DMS 273 treated with DMSO at 0.1 percent for 48 hours (cell line): ENCODE measurements around the gene HOMER3.

Source experiments
- DNase-seq: peaks from one replicate; lab custom pipeline; 2025; lab: John Stamatoyannopoulos, UW

The HOMER3 gene

GRCh38 chr19:18940769-18941627, at the start of gene HOMER3:
Gene HOMER3, minus strand, starts transcription at chr19:18941217. Its CDS starts 2,235 bp downstream, at chr19:18938982.
- peak; percentile 36 for DNase-seq

GRCh38 chr19:18990128-18990708, 49.2 kb upstream of the HOMER3 start:
- no peak for DNase-seq

DNA sequence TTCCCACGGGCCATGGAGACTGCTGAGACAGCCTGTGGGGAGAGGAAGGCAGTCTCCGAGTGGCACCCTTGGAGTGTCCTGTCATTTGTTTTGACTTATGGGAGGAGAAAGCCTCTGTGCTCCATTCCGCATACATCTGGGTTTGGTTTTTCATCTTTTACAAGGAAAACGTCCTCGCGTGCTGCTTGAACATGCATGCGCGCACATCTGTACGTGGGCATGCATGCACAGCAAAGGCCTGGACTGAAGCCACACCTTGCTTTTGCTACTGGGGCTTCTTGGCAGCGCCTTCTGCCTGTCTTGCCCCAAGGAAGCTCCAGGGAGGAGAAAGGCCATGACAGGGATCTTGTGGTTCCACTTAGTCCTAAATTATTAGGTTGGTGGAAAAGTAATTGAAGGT, 48.3 kb upstream of the HOMER3 start:
- no peak for DNase-seq

- no peak for DNase-seq
Observed at GRCh38 chr19:18987456-18987855, 46.4 kb upstream of the HOMER3 start.

- DNase-seq: no peak
Observed at GRCh38 chr19:18985257-18985656, 44.2 kb upstream of the HOMER3 start.

DNA sequence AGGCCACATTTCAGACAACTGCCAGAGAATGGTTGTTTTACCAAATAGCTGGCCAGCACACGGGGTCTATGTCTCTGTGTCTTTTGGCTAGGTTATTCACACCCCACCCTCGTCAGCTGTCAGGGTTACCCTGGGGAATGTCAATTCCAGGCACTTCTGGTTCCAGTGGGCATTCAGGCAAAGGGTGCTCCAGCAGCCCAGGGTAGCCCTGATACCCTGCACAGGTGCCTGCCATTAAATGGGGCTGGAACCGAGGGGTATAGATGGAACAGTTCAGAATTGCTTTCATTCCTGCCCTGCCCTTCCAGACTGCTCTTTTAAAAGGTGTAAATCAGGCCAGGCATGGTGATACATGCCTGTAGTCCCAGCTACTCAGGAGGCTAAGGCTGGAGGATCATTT, 43.2 kb upstream of the HOMER3 start:
- DNase-seq: no peak

- DNase-seq: no peak
Observed at GRCh38 chr19:18982669-18983068, 41.7 kb upstream of the HOMER3 start.

DNA sequence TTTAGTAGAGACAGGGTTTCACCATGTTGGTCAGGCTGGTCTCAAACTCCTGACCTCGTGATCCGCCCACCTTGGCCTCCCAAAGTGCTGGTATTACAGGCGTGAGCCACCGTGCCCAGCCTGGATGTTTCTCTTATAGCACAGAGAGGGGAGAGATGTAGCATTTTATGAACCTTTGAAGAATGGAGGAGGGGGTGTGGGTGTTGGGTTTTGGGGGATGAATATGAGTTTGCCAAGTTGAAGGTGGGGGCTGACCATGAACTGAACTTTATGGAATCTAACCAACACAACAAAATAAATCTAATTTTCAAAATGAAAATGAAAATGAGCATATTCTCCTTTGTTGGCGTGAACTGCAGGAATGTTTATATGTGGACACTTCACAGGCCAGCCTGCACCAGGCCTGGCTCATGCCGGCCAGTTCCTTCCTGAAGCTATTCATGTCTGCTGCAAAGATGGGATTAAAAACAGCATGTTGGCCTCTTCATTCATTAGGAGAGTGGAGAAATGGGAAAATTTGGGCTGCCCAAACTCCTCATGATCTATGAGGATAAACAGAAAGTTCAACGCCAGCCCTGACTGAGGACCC, 39.5 kb upstream of the HOMER3 start:
- no peak for DNase-seq

GRCh38 chr19:18978616-18979015, 37.6 kb upstream of the HOMER3 start:
- DNase-seq: no peak

DNA sequence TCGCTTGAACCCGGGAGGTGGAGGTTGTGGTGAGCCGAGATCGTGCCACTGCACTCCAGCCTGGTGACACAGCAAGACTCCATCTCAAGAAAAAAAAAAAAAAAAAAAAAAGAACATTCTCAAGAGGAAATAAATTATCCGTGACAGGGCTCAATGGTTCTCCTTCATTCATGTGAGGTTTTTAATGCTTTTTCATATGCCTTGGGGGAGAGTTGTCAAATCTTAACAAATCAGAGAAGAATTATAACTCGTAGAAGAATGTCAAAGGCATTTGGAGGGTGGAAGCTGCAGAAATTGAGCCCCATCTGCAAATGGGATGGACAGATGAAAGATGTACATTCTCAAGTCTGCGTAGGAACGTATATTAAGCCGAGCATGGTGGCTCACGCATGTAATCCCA, 34.9 kb upstream of the HOMER3 start:
- no peak for DNase-seq

GRCh38 chr19:18975011-18975410, 34.0 kb upstream of the HOMER3 start:
- no peak for DNase-seq

DNA sequence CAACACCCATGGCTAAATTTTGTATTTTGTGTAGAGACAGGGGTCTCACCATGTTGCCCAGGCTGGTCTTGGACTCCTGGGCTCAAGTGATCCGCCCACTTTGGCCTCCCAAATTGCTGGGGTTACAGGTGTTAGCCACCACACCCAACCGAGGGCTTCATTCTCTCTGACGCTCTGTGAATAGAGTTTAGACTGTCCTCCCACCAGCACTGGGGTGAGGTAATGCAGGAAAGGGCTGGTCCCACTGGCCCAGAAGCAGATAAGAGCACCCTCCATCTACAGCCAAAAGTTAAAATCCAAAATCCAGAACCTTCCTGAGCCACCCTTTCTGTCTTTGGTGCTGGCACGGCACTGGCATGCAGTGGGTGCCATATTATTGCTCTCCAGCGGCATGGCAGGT, 31.8 kb upstream of the HOMER3 start:
- no peak for DNase-seq

DNA sequence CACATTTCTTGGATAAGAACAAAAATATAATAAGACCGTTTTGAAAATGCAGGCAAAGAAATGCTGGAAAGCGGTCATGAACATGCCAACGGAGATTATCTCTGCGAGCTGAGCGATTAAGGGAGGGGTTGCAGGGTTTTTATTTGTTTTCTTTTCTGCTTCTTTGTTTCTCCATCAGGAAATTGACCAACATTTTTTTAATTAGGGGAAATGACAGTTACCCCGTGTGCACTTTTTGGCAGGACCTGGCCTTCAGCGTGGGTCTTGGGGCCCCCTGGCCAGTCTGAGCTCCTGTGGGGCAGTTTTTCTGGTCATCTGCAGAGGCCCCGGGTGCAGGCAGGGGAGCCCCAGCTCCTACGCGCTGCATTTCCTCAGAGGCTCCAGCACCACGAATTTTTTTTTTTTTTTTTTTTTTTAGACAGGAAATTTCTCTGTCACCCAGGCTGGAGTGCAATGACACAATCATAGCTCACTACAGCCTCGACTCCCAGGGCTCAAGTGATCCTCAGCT, 31.3 kb upstream of the HOMER3 start:
- no peak for DNase-seq

DNA sequence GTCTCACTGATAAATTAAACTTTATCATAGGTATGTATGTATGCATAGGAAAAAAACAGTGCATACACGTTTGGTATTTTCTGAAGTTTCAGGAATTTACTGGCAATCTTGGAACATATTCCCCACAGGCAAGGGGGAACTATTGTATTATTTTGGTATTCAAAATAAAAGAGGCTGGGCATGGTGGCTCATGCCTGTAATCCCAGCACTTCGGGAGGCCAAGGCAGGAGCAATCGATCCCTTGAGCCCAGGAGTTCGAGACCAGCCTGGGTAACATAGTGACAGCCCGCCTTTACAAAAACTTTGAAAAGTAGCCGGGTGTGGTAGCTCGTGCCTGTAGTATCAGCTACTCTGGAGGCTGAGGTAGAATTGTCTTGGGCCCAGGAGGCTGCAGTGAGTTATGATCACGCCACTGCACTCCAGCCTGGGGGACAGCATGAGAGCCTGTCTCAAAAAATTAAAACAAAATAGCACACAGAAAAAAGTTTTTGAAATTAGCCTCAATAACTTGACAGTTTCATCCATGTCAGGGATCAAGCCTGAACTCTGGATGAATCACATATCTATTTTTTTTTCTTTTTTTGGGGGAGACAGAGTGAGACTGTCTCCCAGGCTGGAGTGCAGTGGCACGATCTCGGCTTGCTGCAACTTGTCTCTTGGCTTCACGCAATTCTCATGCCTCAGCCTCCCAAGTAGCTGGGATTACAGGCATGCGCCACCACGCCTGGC, 29.1 kb upstream of the HOMER3 start:
- no peak for DNase-seq

DNA sequence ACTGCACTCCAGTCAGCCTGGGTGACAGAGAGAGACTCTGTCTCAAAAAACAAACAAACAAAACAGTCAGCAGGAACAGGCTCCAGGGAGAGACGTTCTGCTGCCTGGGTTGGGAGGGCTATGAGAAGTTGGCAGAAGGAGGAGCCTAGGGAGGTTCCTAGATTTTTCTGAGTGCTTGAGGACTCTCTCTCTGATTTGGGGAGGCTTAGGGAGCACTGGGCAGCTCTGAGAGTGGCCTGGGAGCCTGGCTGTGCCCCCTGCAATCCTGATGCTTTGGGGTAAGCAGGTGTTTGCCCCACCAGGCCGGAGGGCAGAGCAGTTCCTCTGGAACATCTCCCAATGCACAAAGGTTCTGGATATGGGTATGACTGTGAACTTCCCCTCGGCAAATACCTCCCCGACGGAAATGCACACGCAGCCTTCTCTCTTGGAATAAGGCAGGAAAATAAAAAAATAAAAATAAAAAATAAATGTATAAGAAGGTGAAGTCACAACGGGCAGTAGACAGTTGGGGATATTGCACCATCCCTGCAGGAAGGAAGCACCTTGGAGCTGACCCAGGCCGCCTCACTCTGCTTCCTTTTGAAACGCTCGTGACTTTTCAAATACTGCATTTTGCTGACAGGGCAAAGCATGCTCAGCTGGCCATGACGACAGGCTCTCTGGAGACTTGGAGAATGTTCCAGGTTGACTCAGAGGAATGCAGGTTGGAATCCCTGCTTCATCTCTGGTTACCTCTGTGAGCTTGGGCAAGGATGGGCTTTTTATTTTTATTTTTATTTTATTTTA, 26.5 kb upstream of the HOMER3 start:
- no peak for DNase-seq

GRCh38 chr19:18966307-18966706, 25.3 kb upstream of the HOMER3 start:
- DNase-seq: no peak

DNA sequence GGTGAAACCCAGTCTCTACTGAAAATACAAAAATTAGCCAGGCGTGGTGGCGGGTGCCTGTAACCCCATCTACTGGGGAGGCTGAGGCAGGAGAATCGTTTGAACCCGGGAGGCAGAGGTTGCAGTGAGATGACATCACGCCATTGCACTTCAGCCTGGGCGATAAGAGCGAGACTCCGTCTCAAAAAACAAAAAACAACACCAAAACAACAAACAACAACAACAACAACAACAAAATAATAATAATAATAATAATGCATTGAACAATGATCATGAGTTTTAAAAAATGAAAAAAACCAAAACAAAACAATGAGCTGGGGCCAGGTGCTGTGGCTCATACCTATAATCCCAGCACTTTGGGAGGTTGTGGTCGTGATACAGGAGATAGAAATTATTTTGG, 23.1 kb upstream of the HOMER3 start:
- no peak for DNase-seq

DNA sequence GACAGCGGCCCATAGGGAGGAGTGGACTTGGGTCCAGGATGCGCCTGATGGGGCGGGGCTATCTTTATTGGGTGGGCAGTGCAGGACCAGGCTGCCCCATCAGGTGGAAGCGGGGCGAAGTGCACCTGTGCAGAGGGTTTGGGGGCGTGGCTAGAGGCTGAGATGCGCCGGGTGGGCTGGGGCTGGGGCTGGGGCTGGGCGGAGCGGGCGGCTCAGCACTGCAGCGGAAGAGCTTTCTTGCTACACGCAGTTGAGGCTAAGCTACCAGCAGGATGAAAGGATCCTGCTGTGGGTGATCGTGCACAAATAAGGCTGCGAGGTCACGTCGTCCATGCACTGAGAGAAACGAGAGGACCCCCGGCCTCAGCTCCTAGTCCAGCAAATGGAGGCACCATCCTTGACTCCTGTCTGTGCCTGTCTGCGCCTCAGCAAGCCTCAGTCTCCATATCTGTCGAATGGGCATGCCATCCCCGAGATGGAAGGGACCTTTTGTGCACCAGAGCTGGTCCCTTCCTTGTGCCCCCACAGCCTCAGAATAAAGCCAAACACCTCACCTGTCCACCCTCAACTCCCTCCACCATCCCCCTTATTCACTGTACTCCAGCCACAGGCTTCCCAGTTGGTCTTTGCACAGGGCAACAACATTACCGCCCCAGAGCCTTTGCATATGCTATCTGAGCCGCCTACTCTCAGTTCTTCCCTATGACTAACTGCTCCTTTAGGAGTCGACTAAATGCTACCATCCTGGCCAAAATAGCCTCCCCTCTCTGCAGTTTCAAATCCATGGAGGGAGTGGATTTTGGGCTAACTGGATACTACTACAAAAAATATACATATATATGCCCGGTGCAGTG, 21.0 kb upstream of the HOMER3 start:
- DNase-seq: no peak

DNA sequence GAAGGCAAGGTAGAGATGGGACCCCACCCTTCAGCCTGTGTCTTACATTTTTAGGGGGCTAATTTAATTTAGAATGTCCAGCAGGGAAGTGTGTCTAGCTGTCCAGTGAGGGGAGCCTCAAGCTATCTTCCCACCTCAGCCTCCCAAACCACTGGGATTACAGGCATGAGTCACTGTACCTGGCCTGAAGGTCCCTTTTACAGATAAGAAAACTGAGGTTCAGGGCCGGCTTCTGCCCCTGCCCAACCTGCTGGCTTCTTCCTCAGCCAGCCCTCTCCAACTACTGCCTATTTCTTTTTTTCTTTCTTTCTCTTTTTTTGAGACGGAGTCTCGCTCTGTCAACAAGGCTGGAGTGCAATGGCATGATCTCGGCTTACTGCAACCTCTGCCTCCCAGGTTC, 19.4 kb upstream of the HOMER3 start:
- no peak for DNase-seq

DNA sequence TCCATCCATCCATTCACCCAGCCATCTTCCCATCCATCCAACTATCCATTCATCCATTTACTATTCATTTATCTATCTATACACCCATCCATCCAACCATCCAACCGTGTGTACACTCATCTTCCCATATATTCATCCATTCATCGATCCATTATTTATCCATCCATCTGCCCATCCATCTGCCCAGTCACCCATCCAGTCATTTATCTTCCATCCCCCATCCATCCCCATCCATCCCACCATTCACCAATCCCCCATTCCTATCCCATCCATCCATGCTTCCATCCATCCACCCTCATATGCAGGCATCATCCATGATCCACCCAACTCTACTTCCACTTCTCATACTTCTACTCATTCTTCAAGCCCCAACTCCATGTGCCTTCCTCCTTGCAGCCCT, 14.0 kb upstream of the HOMER3 start:
- DNase-seq: no peak

DNA sequence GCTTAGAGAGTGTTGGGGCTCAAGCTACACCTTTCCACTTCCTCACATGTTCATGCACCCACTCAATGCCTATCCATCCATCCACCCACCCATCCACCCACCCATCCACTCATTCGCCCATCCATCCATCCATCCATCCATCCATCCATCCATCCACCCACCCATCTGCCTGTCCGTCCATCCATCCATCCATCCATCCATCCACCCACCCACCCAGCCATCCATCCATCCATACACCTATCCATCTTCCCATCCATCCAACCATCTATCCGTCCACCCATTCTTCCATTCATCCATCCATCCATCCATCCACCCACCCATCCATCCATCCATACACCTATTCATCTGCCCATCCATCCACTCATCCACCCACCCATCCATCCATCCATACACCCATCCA, 13.1 kb upstream of the HOMER3 start:
- DNase-seq: no peak
